Measurements from ENCODE around the gene TCERG1L. TPM values are rescaled to one million over a fixed set of nuclear protein-coding genes. Genes with fewer than 3 reads are reported as not detected.

Gene TCERG1L
- polyA plus RNA-seq, 3 donors, result not detected

GRCh38 chr10:131093346-131093745, 218.2 kb downstream of the TCERG1L start:
- Mint-ChIP-seq H3K27ac (no peak overlapping the region), H3K36me3 (no peaks in the 10 kb centered on the region), H3K27me3 (ENCODE audit: low read depth in 3 of 3) (peaks cover 0 to 7% (median 2%) of the 10 kb centered on the region in 3 donors), H3K4me3 (no peak overlapping the region), H3K9me3 (peaks cover 0 to 11% (median 7%) of the 10 kb centered on the region in 7 donors), H3K4me1 (no peaks in the 10 kb centered on the region)
- Histone ChIP-seq H3K79me2 (ENCODE audit: insufficient read depth, low read length) (no peaks in the 10 kb centered on the region), H3K4me3 (replicated peaks in 1 of 3; ENCODE audit: low read depth in 2 of 3, low read length in 3 of 3) (no peak overlapping the region), H2AFZ (ENCODE audit: insufficient read depth, low read depth, low read length, poor library complexity, severe bottlenecking) (no peak overlapping the region), H3K9ac (ENCODE audit: insufficient read depth, low read length, poor library complexity, severe bottlenecking) (no peak overlapping the region), H3K27me3 (ENCODE audit: control insufficient read depth in 2 of 2, insufficient read depth in 2 of 2, low read length in 2 of 2) (no peaks in the 10 kb centered on the region), H3K9me3 (replicated peaks in 1 of 2; ENCODE audit: control insufficient read depth in 1 of 2, insufficient read depth in 1 of 2, low read length in 2 of 2) (no peaks in the 10 kb centered on the region), H3K27ac (ENCODE audit: low read depth in 1 of 2, low read length in 2 of 2) (no peak overlapping the region), H3K36me3 (replicated peaks in 1 of 2; ENCODE audit: control insufficient read depth in 1 of 2, insufficient read depth in 2 of 2, low read length in 2 of 2) (no peaks in the 10 kb centered on the region), H4K20me1 (ENCODE audit: insufficient read depth, low read length) (no peaks in the 10 kb centered on the region), H3K4me1 (ENCODE audit: control insufficient read depth in 1 of 2, insufficient read depth in 2 of 2, low read length in 2 of 2) (no peaks in the 10 kb centered on the region), H3K4me2 (replicated peaks; ENCODE audit: extremely low read depth, low read length, poor library complexity, severe bottlenecking) (no peak overlapping the region)
- WGBS (ENCODE audit: insufficient coverage), result 93% methylated on average over 13 of the region's 14 CpGs
- intact Hi-C loops (cut with micrococcal nuclease), result no loop called here
- DNase-seq, result no peak
- TF ChIP-seq CTCF (IDR thresholded peaks at IDR 0.05), result no peak

GRCh38 chr10:131092876-131093275, 218.6 kb downstream of the TCERG1L start:
- Histone ChIP-seq H3K4me1 (ENCODE audit: control insufficient read depth in 1 of 2, insufficient read depth in 2 of 2, low read length in 2 of 2) (no peaks in the 10 kb centered on the region), H3K27ac (ENCODE audit: low read depth in 1 of 2, low read length in 2 of 2) (no peak overlapping the region), H3K4me3 (replicated peaks in 1 of 3; ENCODE audit: low read depth in 2 of 3, low read length in 3 of 3) (no peak overlapping the region), H3K27me3 (ENCODE audit: control insufficient read depth in 2 of 2, insufficient read depth in 2 of 2, low read length in 2 of 2) (no peaks in the 10 kb centered on the region), H3K79me2 (ENCODE audit: insufficient read depth, low read length) (no peaks in the 10 kb centered on the region), H3K9ac (ENCODE audit: insufficient read depth, low read length, poor library complexity, severe bottlenecking) (no peak overlapping the region), H3K36me3 (replicated peaks in 1 of 2; ENCODE audit: control insufficient read depth in 1 of 2, insufficient read depth in 2 of 2, low read length in 2 of 2) (no peaks in the 10 kb centered on the region), H3K4me2 (replicated peaks; ENCODE audit: extremely low read depth, low read length, poor library complexity, severe bottlenecking) (no peak overlapping the region), H4K20me1 (ENCODE audit: insufficient read depth, low read length) (no peaks in the 10 kb centered on the region), H3K9me3 (replicated peaks in 1 of 2; ENCODE audit: control insufficient read depth in 1 of 2, insufficient read depth in 1 of 2, low read length in 2 of 2) (no peaks in the 10 kb centered on the region), H2AFZ (ENCODE audit: insufficient read depth, low read depth, low read length, poor library complexity, severe bottlenecking) (no peak overlapping the region)
- TF ChIP-seq CTCF (IDR thresholded peaks at IDR 0.05), result no peak
- DNase-seq, result no peak
- H3K27me3 Mint-ChIP-seq (ENCODE audit: low read depth in 3 of 3), result peaks cover 0 to 5% (median 2%) of the 10 kb centered on the region in 3 donors
- no peak overlapping the region for H3K27ac Mint-ChIP-seq
- H3K4me3 Mint-ChIP-seq, result no peak overlapping the region
- intact Hi-C loops (cut with micrococcal nuclease), result no loop called here
- 95% methylated on average over 15 of the region's 21 CpGs for WGBS (ENCODE audit: insufficient coverage)
- peaks cover 0 to 10% (median 7%) of the 10 kb centered on the region in 7 donors for H3K9me3 Mint-ChIP-seq
- no peaks in the 10 kb centered on the region for H3K4me1 Mint-ChIP-seq
- H3K36me3 Mint-ChIP-seq, result no peaks in the 10 kb centered on the region
